DOHH2 (cell line): Measurements from ENCODE around the gene PRPF31.

Source experiments
- EZH2phosphoT487 ChIP-seq: fragments of 200-600 bp; sonication (generic); IDR thresholded peaks from 2 replicates; pipeline ENCODE4 v1.6.1; 2017; ENCODE audit warnings: borderline replicate concordance, mild to moderate bottlenecking, antibody characterized with exemption, low read length, moderate library complexity, mixed read lengths
- TF ChIP-seq, protein P1 (sequence below): fragments of 200-600 bp; sonication (generic); IDR thresholded peaks from one replicate; pipeline ENCODE4 v1.5.1; 2014; ENCODE audit warnings: antibody characterized with exemption, mild to moderate bottlenecking, low read depth, low read length; ENCODE audit not compliant: poor library complexity, severe bottlenecking

DNA sequence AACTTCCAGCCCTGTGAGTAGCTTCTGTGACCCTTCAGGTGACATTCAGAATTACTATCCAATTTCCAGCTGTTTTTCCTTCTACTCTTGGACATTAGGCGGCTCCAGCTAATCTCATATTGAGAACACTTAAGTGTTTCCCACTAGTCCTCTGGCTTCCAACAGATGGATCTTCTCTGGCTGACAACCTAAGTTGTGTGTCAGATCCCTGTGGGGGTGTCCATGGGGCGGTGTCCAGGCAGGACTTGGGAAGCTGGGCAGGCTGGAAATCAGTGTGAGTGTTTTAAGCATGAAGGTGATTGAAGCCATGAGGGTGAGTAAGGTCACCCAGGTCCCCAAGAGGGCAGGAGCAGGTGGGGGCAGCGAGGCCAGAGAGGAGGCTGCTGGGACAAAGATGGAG lies 32.1 kb downstream of the PRPF31 start:
- TF ChIP-seq, protein P1, sequence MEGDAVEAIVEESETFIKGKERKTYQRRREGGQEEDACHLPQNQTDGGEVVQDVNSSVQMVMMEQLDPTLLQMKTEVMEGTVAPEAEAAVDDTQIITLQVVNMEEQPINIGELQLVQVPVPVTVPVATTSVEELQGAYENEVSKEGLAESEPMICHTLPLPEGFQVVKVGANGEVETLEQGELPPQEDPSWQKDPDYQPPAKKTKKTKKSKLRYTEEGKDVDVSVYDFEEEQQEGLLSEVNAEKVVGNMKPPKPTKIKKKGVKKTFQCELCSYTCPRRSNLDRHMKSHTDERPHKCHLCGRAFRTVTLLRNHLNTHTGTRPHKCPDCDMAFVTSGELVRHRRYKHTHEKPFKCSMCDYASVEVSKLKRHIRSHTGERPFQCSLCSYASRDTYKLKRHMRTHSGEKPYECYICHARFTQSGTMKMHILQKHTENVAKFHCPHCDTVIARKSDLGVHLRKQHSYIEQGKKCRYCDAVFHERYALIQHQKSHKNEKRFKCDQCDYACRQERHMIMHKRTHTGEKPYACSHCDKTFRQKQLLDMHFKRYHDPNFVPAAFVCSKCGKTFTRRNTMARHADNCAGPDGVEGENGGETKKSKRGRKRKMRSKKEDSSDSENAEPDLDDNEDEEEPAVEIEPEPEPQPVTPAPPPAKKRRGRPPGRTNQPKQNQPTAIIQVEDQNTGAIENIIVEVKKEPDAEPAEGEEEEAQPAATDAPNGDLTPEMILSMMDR, result no peak
- TF ChIP-seq EZH2phosphoT487, result no peak
